HL-60/S4 treated with phorbol 12-myristate 13-acetate at 8.2 ng/mL for 4 days and 3 days (cell line): Measurements from ENCODE around the gene BST1.

Source experiments
- in situ Hi-C: fragments of 300-500 bp; cut with MboI; formaldehyde crosslinking; loops from 2 replicates; pipeline ENCODE4 v1.15.0; 2022; ENCODE audit warnings: low sequenced_read_pairs

Gene BST1, protein sequence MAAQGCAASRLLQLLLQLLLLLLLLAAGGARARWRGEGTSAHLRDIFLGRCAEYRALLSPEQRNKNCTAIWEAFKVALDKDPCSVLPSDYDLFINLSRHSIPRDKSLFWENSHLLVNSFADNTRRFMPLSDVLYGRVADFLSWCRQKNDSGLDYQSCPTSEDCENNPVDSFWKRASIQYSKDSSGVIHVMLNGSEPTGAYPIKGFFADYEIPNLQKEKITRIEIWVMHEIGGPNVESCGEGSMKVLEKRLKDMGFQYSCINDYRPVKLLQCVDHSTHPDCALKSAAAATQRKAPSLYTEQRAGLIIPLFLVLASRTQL

DNA sequence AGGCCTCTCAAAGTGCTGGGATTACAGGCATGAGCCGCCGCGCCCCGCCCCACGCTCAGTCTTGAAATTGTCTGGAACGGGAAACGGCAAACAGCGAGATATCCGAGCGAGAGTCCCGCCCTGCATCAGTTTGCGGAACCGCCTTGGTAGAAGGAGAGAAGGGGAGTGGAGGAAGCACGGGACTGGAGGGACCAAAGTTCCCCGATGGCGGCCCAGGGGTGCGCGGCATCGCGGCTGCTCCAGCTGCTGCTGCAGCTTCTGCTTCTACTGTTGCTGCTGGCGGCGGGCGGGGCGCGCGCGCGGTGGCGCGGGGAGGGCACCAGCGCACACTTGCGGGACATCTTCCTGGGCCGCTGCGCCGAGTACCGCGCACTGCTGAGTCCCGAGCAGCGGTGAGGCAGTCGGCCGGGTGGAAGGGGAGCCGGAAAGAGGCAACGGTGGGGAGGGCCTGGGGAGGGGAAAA is at the start of gene BST1:
BST1 (plus strand) TSS at position 125 of the 463 bp plus-strand sequence; CDS start at position 205, 80 bp downstream.
- in situ Hi-C loops = no loop called here

DNA sequence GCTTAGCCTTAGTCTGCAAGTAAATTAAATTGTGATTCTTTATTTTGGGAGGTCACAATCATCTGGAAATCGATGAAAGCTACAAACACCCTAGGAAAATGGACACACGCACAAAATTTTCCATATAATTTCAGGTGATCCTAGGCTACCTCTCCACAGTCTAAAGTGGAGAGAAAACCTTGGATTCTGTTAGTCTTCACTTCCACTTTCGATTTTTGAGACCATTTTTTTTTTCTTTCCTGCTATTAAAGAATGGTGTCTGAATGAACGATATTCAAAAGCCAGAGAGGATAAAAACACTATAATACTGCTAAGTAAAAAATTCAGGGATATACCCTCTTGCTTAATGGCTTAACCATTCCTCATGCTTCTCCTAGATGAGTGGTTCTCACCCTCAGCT is 49.4 kb upstream of the BST1 start:
- in situ Hi-C loops = no loop called here

DNA sequence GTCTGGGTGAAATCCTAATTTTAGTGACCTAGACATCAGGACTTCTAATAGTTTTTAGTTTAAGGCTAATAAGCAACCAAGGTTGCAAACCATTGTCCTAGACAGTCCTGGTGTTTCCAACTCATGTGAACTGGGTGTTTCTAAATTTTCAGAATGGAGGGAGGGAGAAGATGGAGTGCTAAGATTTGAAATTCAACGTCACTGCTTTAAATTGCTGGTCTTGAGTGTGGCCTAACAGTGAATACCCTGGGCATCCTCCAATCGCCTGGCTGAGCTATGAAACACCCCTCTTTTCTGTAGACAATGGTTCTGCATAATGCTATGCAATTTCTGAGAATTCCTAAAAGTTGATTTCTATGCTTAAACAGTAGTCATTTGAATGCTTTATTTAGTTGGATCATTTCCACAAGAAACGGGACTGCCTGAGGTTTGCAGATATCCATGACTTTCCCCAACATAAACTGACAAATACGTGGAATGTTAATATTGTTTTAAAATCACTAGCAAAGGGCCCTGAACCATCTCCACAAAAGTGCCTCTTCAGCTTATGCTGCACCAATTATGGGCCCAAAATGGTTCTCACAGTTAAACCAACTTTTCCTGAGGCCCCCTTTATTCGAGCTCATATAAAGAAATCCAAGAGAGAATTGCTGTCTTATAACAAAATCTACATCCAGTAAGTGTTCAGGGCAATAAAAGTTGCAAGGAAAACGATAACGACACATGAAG is 48.8 kb upstream of the BST1 start:
- in situ Hi-C loops = no loop called here

DNA sequence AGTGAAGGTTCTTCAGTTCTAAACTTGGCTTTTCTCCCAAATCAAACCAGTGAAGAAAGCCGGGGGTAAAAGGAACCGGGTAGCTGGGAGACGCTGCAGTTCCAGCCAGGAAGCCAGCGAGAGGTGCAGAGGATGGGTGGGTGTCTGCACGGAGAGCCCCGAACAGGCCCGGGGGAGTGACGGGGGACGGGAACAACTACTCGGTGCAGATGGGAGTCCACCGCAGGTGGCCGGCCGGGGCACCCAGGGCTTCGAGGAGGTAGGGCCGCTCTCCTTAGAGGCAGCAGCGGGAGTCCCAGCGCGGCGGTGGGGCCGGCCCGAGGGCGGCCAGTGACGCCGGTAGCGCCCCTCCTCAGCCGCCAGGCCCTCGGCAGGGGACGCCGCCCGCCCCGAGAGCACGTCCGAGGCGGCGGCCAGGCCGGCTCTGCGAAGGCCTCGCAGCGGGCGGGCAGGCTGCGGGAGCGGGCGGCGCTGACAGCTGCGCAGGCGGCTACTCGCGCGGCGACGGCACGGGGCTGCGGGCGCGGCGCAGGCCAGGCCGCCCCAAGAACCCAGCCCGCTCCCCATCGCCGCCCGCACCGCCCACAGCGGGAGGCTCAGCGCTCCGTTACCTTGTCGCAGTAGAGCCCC is 48.2 kb upstream of the BST1 start:
- in situ Hi-C loops = no loop called here

DNA sequence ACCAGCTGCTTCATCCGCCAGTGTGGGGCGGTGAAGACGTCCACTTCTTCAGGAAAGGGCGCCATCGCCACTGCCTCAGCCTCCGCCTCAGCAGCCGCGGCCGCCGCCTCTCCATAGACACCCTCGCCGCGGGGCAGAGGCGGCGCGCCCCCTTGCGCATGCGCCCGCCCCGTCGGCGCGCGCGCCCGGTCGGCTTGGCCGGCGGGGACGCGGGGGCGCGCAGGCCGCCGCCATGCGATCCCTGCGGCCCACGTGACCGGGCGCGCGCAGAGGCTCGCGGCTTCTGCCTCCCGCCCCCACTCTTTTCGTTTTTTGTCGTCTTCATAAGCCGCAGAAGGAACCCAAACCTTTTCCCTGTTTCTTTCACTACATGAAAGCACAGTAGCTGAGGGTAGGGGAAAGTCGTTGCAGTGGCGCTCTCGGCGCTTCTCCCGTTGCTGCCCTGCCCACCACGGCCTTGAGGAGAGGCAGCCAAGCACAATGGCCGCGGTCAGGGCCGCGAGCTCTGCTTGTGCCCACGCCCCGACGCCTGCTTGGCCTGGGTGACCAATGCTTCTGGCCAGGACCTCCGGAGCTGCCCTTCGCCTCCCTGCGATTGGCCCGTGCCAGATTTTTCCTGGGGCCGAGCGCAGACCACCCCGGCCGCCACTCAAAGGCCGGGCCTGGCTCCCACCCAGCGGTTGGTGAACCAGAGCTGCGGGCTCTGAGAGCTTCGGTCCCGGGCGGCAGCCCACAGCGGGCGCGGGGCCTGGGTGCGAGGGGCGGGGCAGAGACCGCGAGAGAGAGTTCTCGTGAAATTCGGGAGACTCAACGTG is 47.4 kb upstream of the BST1 start, which contains the start of gene FBXL5:
FBXL5 (minus strand) TSS at position 135 of the 815 bp plus-strand sequence; CDS start at position 65, 70 bp downstream.
- in situ Hi-C loops = no loop called here

DNA sequence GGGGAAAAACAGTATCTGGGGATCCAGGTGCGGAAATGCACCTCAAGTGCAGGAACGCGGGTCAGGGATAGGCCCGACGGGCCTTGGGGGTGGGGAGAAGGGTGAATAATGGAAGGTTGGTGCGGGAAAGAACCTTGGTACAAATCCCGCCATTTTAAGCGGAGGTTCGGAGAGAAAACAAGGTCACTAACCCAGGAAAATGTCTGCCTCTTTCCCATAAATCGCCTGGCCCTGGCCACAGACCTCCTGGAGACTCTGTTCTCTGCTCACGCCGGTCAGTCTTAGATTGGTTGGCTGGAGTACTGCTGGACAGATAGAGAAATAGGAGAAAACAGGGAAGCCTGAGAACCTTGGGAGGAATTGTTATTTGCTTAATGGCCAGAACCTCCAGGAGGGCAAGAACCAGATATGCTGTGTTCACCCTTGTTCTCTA is 46.8 kb upstream of the BST1 start:
- in situ Hi-C loops = no loop called here

DNA sequence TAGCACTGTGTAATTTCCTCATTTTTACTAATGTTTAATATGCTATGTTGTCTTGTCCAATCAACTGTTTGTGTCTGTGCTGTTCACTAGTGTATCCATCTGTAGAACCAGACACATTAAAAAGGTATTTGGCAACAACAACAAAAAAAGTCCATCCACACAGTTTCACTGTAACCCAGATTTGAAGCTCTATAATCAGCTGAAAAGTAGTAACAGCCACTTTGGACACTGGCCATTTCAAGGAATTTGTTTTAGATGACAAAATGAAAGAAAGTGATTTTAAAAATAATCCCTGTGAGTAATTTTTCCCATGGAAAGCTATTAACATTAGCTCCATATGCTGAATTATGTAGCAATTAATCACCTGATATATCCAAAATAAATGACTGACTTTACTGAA is 45.5 kb upstream of the BST1 start:
- in situ Hi-C loops = no loop called here

DNA sequence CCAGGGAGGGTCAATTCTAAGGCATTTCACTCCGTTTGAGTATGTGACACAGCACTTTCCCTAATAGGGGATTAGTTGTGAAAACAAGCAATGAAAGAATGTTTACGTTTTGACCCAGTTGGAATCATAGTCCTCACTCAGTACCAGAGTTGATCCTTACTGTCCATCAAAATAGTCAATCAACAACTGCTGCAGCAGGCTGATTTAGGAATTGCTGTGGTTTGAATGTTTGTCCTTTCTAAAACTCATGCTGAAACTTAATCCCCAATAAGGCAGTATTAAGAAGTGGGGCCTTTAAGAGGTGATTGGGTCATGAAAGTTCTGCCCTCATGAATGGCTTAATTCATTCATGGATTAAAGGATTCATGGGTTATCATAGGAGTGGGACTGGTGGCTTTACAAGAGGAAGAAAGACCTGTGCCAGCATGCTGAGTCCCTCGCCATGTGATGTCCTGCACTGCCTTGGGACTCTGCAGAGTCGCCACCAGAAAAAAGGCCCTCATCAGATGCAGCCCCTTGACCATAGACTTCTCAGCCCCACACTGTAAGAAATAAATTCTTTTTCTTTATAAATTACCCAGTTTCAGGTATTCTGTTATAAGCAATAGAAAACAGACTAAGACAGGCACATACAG is 44.6 kb upstream of the BST1 start:
- in situ Hi-C loops = no loop called here

DNA sequence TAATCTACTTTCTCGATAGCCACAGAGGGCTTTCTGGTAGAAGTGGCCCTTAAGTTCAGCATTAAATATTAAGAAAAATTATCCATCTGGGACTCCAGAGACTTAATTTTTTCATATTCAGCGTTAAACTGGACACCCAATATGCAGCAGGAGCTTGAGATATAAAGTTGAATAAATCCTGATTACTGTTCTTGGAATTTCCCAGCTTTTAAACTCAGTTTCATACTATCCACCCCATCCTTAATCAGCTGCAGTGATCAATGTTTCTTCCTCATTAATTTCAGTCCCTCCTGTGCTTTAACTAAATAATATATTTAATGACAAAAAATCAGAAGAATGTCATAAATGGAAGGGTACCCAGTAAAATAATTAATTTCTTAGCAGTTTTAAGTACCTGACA is 44.1 kb upstream of the BST1 start:
- in situ Hi-C loops = no loop called here

DNA sequence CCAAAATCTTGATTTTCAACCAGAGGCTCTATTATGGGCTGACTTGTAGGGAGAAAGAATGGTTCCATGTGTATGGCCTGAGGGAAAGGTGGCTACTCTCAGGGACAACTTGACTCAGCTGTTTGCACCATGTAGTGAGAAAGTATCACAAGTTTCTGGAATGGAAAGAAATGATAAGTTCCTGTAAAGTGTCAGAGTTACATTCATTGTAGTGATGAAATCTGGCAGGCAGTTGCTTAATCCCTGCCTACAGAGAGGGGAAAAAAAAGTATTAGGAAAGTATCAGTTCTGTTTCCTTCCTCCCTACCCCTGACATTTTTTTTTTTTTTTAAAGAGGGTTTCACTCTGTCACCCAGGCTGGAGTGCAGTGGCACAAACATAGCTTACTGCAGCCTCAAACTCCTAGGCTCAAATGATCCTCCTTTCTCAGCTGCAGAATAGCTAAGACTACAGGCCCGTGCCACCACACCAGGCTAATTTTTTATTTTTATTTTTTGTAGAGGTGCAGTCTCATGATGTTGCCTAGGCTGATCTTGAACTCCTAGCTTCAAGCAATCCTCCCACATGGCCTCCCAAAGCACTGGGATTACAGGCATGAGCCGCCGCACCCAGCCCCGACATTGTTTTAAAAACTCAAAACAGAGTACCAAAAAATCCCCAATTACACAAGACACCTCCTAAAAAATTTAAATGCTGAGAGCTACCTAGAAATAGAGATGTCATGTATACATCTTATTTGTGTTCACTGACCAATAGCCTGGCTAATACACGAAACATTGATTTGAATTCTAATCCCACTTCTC is 42.9 kb upstream of the BST1 start:
- in situ Hi-C loops = no loop called here

DNA sequence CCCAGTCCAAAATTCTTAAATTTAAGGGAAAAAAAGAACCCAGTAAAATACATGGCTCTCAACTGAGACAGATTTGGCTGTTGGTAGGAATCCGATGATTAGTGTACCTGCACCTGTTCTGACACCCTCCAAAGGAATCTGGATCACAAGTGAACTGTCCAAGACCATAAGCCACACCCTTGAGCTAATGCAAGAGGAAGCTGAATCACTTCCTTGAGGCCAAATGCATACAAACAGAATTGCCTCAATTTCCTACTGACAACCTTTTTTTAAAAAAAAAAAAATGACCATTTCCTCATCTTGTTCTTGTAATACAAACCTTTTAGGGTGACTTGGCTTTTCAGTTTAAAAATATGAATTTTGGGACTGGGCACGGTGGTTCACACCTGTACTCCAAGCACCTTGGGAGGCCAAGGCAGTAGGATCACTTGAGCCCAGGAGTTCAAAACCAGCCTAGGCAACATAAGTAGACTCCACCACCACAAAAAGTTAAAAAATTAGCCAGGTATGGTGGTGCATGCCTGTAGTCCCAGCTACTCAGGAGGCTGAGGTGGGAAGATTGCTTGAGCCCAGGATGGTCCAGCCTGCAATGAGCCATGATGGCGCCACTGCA is 37.0 kb upstream of the BST1 start:
- in situ Hi-C loops = no loop called here

DNA sequence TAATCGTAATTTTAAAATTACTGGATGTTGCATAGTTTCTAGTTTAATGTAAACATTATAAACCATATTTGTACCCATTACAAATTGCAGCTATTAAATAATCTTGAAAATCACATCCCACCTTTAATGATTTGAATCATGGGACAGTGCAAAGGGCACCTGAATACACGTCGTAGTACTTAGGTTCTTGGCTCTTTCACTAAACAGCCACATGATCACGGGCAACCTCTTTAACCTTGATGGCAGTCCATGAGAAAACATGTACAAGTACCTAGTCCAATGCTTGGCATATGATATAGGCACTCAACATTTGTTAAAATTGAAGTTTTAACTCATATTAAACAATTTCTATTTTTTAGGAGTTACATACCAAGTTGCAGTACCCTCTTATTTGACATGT is 35.9 kb upstream of the BST1 start:
- in situ Hi-C loops = no loop called here

DNA sequence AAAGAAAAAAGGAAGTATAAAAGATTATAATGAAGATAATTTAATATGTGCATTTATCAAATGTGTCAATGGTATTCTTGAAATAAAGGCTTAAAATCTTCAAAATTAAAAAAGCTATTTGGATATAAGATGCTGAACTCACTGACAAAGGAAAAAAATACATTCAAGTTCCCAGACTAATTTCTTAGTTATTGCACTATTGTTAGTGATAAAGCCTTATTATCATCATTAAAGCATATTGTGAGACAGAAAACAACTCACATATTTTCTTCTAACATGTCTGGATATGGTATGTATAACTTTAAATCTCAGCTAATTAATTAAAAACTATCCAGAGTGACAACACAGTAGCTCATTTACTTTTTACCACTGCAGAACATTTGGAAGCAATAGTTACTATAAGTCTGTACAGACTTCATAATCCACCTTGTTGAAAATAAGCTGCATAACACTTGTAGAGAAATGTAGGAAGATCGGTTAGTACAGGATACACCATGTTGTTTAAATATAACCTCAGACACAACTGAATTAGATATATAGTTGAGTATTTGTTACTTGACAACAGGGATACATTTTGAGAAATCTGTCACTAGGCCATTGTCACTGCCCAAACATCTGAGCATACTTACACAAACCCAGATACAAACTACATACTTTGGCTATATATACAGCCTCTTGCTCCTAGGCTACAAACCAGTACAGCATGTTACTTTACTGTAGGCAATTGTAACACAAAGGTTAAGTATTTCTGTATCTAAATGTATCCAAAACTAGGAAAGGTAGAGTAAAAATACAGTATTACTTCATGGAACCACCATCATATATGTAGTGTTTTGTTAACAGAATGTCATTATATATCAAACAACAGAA is 34.1 kb upstream of the BST1 start:
- in situ Hi-C loops = no loop called here

DNA sequence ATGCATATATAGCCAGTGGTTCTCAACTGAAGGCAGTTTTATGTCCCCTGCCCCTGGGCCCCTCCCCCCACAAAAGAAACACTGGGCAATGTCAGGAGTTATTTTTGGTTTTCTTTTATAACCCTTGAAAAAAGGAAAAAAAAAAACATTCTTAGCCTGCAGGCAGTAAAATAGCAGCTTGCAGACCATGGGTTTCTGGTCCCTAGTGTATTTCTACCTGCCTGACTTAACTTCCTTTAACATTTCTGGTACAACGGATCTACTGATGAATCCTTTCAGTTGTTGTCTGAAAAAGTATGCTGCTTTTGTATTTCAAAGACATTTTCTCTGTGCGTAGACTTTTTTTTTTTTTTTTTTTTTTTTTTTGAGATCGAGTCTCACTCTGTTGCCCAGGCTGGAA is 32.3 kb upstream of the BST1 start:
- in situ Hi-C loops = no loop called here

DNA sequence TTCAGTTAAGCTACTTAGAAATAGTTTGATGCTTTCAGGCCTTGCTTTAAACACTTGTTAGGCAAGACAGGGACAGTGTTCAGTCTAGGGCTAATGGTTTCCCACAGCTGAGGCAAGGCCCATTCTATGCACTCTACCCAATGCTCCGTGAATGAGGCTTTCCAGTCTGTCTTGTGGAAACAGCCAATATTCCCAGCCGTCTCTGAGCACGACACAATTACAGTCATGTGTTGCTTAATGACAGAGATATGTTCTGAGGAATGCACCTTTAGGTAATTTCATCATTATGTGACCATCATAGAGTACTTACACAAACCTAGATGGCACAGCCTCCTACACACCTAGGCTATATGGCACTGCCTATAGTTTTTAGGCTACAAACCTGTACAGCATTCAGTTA is 30.8 kb upstream of the BST1 start:
- in situ Hi-C loops = no loop called here

DNA sequence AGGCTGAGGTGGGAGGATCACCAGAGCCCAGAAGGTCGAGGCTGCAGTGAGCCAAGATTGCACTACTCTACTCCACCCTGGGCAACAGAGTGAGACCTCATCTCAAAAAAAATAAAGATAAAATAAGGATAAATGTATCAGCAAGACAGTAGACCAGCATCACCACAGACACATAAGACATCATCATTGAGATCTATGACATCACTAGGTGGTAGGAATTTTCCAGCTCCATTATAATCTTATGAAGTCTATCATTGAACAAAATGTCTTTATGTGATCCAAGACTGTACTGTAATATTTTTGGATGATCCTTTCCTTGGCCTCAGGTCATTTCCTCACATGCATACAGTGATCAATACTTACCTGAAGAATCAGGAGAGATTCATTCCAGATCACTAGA is 29.5 kb upstream of the BST1 start:
- in situ Hi-C loops = no loop called here

DNA sequence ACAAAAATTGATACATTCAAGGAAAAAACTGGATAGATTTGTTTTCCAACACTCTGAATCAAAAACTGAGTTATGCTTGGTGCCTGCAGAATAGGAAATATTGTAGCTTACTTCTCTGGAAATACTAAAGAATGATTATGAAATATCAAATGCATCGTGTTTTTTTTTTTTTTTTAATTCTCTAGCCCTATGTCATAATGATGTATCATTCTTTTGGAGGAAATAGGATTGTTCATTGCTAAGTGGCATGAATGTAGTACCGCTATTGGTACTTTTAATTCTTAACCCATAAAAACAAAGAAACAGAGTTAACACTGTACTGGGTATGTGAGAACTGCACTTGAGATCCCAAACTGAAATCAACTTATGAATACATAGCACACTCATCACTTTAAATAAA is 28.8 kb upstream of the BST1 start:
- in situ Hi-C loops = no loop called here

DNA sequence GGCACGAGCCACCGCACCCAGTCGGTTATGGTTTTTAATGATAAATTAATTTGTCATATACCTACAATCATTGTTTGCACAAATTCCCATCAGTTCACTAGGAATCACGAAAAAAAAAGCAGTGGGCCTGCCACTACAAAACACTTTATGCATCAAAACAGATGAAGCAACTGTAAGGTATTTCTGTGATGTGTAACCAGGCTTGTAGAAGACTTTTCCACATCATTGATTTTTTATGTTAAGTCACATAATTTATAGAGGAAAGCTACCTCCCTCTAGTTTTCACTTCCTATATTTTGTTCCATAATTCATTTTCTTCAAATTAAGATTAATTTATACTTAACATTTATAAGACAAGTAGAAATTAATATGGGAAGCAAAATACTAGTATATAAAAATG is 27.9 kb upstream of the BST1 start:
- in situ Hi-C loops = no loop called here
